Omental fat pad (tissue), 4 donors: ENCODE results near the gene GPATCH2L. TPM values are rescaled to one million over a fixed set of nuclear protein-coding genes. Genes with fewer than 3 reads are reported as not detected.

Source experiments
- ATAC-seq: fragments of 150-250 bp; one replicate; pipeline ENCODE4 v1.9.1; 2016; ENCODE audit warnings: mild to moderate bottlenecking, moderate library complexity; ENCODE audit not compliant: low FRiP score
- DNase-seq: peaks from one replicate; pipeline ENCODE4 v3.0.0-alpha.2; 2019; ENCODE audit warnings: low spot score
- total RNA-seq, 4 donors: library from RNA; depleted of rRNA; stranded (reverse); fragments of >200 nt; gene quantifications; one replicate each; pipeline ENCODE4 v1.1.0, GENCODE V29; 2016
- TF ChIP-seq, protein P1 (sequence below), 3 donors: fragments of 450-650 bp; IDR thresholded peaks; one replicate each; pipeline ENCODE4 v1.5.1; 2016 to 2017; ENCODE audit warnings: antibody characterized with exemption in 3 of 3, mild to moderate bottlenecking in 3 of 3, moderate library complexity in 2 of 3

The GPATCH2L gene
- total RNA-seq, 4 donors from 2014 or later, result 29.1 to 66.7 (median 50.7) TPM

DNA sequence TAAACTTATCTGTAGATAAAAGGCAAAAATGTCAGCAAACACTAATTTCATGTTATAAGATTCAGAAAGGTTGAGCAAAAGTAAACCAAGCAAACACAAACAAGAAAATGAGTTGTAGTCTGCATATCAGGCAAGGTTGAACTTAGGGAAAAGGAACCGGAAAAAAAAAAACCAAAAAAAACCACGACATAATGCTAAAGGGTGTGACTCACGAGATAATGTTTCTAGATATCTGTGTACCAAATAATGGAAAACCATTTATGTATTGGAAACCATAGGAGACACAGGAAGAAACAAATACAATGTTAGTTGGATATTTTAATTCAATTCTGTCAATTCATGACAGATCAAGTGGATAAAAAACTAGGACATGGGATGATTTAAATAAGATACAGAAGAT lies 60.5 kb downstream of the GPATCH2L start:
- DNase-seq (no peak), ATAC-seq (no peak)
- TF ChIP-seq, protein P1, sequence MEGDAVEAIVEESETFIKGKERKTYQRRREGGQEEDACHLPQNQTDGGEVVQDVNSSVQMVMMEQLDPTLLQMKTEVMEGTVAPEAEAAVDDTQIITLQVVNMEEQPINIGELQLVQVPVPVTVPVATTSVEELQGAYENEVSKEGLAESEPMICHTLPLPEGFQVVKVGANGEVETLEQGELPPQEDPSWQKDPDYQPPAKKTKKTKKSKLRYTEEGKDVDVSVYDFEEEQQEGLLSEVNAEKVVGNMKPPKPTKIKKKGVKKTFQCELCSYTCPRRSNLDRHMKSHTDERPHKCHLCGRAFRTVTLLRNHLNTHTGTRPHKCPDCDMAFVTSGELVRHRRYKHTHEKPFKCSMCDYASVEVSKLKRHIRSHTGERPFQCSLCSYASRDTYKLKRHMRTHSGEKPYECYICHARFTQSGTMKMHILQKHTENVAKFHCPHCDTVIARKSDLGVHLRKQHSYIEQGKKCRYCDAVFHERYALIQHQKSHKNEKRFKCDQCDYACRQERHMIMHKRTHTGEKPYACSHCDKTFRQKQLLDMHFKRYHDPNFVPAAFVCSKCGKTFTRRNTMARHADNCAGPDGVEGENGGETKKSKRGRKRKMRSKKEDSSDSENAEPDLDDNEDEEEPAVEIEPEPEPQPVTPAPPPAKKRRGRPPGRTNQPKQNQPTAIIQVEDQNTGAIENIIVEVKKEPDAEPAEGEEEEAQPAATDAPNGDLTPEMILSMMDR (IDR thresholded peaks at IDR 0.05), result no peak

DNA sequence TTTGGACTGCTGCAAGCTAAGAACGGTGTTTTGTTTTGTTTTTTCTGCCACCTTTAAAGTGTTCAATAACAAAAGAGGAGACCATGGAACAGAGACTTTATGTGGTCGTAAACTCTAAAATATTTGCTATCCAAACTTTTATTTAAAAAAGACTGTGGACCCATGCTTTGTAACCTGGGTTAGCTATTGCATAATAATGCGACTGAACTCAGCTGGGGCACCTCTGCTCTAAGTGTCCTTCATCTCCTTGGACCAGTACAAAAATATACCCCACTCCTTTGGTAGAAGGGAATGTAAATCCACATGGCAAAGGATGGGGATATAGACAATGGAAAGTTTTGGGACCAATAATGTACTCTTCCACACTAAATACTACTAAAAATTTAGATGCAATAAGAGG lies 65.5 kb downstream of the GPATCH2L start:
- TF ChIP-seq, protein P1 (IDR thresholded peaks at IDR 0.05), result no peak
- ATAC-seq (no peak), DNase-seq (no peak)

DNA sequence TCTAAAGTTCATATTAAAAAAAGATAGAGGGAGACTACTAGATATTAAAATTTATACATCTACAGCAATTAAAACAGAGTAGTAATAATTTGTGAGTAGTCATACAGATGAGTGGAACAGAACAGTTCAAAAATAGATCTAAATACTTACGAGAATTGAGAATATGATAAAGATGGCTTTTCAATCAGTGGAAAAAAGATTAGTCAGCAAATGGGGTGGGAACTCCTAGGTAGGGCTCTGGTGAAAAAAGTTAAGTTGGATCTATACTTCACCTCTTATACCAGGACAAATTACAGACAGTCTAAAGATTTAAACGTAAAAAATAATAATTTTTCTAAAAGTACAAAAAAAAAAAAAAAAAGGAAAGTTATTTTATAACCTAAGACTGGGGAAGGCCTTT lies 66.9 kb downstream of the GPATCH2L start:
- DNase-seq (no peak), ATAC-seq (no peak)
- TF ChIP-seq, protein P1 (IDR thresholded peaks at IDR 0.05), result no peak

DNA sequence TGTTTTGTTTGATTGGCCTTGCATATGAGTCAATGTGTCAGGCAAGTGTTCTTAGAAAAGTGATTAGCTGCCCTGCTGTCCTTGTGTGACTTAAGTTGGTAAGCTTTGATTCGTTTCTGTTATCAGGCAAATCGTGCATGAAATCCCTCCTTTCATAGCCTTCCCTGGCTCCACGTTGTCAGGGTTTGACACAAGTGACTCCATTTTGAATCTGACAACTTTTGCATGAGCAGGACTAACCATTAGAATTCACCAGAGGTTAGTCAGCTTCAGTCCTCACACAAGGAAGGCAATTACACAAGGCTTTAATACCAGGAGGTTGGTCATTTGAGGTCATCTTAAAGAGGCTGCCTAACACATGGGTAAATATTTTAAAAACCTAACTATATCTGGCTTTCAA lies 68.2 kb downstream of the GPATCH2L start:
- ATAC-seq (no peak), DNase-seq (no peak)
- TF ChIP-seq, protein P1 (IDR thresholded peaks at IDR 0.05), result no peak

DNA sequence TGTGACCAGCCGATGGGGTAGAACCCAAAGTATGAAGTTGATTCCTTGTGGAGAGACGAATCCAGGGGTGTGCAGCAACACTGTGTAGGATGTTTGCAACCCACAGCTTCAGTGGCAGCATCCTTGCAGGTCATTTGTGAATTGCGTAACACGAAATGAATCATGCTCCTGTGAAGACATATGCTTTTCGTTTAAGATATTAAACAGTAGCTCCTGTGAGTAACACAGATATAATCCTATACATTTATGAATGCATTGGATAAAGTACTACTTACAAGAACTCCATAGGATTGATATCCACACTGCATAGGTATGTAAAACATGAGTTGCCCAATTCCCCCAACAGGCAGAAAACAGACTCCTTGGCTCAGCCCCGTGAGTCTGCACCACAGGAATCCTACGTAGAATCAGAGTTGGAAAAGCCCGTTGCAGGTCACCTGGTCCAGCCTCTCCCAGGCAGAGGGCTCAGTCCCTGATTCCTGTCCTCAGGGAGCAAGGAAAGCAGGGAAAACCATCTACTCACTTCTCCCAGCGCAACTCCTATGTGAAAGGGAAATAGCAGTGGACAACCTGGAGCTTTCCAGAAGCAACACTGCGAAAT lies 75.8 kb downstream of the GPATCH2L start:
- ATAC-seq, result no peak
- TF ChIP-seq, protein P1 (IDR thresholded peaks at IDR 0.05), result no peak
- no peak for DNase-seq

DNA sequence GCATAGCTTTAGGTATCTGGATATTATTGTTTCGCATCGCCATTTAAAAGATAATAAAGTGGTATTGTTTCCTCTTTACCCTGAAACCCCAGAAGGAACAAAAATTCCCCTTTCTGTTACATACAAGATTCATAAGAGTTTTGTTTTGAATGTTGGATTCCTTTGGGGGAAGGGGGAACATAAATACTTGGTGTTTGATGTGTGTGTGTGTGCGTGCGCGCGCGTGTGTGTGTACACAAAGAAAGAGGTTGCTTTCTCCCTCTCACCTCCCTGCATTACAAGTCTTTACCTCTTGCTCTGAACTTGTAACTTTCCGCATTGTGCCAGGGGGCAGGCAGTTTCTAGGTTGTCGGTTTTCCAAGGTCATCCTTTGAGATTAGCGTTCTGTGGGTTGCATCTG lies 76.4 kb downstream of the GPATCH2L start:
- DNase-seq (no peak), ATAC-seq (no peak)
- TF ChIP-seq, protein P1 (IDR thresholded peaks at IDR 0.05), result no peak

DNA sequence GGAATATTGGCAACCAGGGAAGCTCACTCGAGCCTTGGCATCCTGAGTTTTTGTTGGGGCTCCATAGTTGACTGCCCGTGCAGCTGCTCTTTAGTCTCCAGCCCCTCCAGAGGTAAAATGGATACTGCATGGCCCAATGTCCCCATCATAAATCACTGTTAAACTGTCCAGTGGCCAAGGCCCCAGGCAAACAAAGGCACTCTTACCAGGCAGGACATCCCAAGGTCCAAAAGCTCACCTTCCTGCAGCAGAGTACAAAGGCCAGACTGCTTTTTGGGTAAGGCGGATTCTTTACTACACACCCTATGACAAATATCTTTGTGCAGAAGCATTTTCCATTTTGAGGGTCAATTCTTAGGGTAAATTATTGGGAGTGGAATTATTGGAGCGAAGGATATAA lies 81.1 kb downstream of the GPATCH2L start:
- TF ChIP-seq, protein P1 (IDR thresholded peaks at IDR 0.05), result no peak
- ATAC-seq, result no peak
- no peak for DNase-seq
